Measurements from ENCODE around the gene CCDC124.

CCDC124 gene

DNA sequence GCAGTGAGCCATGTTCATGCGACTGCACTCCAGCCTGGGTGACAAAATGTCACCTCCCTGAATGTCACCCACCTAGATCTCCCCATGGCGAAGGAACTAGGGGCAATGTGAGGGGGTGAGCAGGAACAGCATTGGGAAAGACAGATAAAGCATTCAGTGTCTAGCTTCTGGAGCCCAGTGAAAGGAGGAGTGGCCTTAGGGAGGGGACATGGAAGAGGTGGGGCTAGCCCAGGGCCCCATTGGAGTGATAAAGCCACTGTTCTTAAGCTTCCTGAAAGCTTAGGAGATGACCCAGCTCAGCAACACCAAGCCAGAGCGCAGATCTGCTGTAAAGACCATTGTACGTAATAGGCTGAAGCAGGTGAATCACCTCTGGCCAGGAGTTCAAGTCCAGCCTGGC is 21.1 kb downstream of the CCDC124 start:
- no peak for DNase-seq (ENCODE audit: low read depth)

- no peak for DNase-seq (ENCODE audit: low read depth)
These were observed 21.6 kb downstream of the CCDC124 start for GRCh38 chr19:17954401-17954800.

- DNase-seq (ENCODE audit: low read depth) = no peak
These were observed 24.5 kb downstream of the CCDC124 start for GRCh38 chr19:17957149-17957849.

DNA sequence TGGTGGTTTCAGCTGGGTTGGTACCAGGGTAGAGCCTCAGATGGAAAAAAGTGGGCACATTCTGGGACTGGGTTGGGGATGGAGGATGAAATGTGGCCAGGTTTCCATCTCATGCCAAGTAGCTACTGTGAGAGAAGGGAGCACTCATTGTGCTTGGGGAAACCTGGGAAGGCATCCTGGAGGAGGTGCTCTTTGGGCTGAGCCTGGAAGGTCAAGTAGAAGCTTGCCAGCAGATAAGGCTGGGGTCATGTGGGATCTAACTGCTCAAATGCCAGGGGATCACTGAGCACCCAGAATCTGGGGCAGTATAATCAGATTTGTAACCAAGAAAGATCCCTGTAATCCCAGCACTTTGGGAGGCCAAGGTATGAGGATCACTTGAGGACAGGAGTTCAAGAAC is 25.1 kb downstream of the CCDC124 start:
- DNase-seq (ENCODE audit: low read depth) = no peak

DNA sequence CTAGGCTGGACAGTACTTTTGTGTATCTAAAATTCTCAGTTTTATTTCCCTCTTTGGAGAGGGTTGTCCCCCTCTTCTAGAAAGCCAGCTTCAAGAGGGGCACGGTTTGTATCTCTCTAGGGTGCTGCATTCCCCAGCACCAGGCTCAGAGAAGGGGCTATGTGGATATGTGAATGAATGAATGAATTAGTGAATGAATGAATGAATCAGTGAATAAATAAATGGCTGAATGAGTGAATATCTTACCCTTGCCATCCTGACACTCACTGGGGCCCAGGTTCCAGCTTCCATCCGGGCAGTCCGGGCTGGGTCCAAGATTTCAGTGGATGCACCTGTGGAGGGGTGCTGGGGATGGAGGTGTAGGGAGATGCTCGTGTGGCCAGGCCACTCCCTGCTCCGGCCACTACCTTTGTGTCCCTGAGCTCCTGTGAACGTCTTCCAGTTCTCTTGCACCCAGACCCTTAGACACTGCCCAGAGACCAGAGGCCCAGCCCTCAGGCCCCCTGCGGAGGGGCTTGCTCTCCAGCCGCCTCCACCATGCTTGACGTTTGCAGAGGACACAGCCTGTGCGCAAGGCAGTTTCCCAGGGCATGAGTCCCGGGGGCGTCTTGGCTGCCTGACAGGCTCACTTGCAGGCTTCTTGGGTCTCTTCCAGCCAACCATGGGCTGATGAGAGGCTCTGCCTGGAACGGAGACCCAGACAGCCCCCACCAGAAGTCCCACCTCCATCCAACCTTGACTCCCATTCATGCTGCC is 31.3 kb downstream of the CCDC124 start:
- no peak for DNase-seq (ENCODE audit: low read depth)

DNA sequence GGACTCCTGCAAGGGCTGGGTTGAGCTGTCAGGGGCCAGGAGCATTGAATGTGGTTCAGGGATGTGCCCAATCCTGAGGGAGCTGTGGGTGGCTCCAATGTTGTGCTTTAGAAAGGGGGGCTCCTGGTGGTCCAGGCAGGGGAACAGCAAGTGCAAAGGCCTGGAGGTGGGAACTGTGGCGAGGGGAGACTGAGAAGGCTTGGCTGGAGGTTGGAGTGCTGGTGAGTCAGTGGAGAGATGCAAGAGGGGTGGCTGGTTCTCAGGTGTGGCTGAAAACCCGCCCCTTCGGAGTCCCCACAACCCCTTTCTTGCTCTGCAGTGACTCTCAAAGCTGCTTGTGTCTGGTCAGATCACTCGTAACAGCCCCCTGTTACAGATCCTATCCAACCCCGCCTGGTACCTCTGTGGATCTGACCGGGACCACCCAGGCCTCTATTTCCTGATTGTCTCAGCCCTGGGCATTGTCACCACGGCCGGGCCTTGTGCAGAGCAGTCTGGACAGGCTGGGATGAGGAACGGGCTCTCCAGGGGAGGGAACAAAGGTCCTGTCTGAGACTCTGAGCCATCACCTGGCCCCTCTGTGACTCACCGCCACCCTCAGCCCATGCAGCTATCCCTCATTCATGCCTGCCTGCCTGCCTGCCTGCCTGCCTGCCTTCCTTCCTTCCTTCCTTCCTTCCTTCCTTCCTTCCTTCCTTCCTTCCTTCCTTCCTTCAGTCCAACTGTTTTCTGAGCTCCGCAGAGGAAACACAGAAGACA is 32.7 kb downstream of the CCDC124 start:
- no peak for DNase-seq (ENCODE audit: low read depth)

GRCh38 chr19:17966129-17966483 is 33.3 kb downstream of the CCDC124 start:
- no peak for DNase-seq (ENCODE audit: low read depth)

- no peak for DNase-seq (ENCODE audit: low read depth)
These were observed 33.9 kb downstream of the CCDC124 start, which contains the start of gene KCNN1 for GRCh38 chr19:17966550-17967256. Gene KCNN1, plus strand, starts transcription at chr19:17967107. Its CDS starts 6,782 bp downstream, at chr19:17973889.

DNA sequence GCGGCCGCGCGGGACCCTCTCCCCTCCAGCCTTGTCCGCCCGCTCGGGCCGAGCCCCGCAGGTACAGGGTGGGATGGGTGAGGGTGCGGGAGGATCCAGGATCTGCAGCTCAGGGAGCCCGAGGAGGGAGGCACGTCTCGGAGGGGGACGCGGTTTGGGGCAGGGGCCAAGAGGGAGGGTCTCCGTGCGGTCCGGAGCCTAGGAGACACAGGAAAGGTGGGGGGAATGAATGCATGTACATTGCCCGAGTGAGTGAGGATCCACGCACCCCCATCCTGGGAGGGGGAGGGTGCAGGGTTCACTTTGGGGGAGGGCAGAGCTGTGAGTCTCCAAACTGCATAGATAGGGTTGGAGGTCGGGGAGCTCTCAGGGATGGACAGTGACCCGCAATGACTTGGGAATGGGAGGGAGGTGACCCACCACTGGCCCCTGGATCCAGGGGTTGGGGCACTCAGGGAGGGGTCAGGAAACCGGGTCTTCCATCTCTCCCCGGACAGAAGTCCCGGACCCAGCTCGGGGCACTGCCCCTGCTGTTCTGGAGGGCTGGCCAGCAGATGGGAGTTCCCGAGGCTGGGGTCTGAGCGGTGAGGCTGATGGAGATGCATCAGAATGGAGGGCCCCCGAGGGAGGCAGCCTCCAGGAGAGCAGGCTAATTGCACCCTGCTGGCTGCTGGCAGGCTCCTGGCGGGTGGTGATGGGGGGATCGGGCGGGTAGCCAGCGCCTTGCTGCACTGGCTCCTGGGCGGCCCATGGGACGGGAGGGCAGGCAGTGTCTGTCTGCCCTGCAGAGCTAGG is 34.6 kb downstream of the CCDC124 start:
- DNase-seq (ENCODE audit: low read depth) = no peak

- DNase-seq (ENCODE audit: low read depth) = no peak
These were observed 35.5 kb downstream of the CCDC124 start for GRCh38 chr19:17968362-17968761.

GRCh38 chr19:17969096-17969792 is 36.4 kb downstream of the CCDC124 start:
- DNase-seq (ENCODE audit: low read depth) = no peak

DNA sequence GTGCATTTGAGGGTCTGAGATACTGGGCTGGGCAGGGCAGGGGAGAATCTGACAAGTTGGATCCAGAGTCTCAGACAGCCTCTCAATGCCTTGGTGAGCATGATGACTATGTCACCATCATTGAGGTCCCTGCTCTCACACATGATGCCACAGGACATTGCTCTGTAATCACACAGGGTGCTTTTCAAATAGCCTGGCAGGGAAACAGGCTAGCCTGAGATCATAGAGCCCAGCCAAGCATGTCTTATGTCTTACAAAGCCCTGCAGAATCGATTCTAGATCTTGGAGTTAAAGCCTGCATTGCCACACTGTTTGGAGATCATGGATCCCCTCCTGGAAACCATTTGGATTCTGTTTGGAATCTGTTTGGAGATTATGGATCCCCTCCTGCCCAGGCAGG is 39.4 kb downstream of the CCDC124 start:
- no peak for DNase-seq (ENCODE audit: low read depth)

DNA sequence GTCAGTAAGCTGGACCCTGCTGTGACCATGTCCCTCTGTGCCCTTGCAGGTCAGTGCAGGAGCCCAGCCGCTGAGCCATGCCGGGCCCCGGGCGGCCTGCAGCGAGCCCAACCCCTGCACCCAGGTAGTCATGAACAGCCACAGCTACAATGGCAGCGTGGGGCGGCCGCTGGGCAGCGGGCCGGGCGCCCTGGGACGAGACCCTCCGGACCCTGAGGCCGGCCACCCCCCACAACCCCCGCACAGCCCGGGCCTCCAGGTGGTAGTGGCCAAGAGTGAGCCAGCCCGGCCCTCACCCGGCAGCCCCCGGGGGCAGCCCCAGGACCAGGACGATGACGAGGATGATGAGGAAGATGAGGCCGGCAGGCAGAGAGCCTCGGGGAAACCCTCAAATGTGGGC is 40.9 kb downstream of the CCDC124 start:
- DNase-seq (ENCODE audit: low read depth) = no peak

- DNase-seq (ENCODE audit: low read depth) = no peak
These were observed 41.7 kb downstream of the CCDC124 start for GRCh38 chr19:17974551-17974950.

- DNase-seq (ENCODE audit: low read depth) = no peak
These were observed 42.2 kb downstream of the CCDC124 start for GRCh38 chr19:17975032-17975431.

DNA sequence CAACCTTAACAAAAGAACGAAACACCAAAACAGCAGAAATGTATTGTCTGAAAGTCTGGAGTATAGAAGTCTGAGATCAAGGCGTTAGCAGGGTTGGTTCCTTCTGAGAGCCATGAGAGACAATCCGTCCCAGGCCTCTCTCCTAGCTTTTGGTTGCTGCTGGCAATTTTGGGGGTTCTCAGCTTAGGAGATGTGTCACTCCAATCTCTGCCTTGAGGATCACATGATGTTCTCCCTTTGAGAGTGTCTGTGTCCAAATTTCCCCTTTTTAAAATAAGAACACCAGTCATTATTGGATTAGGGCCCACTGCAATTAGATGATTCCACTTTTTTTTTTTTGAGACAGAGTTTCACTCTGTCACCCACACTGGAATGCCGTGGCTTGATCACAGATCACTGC is 44.2 kb downstream of the CCDC124 start:
- DNase-seq (ENCODE audit: low read depth) = no peak

GRCh38 chr19:17977488-17977887 is 44.7 kb downstream of the CCDC124 start:
- no peak for DNase-seq (ENCODE audit: low read depth)

- DNase-seq (ENCODE audit: low read depth) = no peak
These were observed 48.8 kb downstream of the CCDC124 start for GRCh38 chr19:17981611-17982010.

- no peak for DNase-seq (ENCODE audit: low read depth)
These were observed 49.6 kb downstream of the CCDC124 start for GRCh38 chr19:17982430-17982829.

DNA sequence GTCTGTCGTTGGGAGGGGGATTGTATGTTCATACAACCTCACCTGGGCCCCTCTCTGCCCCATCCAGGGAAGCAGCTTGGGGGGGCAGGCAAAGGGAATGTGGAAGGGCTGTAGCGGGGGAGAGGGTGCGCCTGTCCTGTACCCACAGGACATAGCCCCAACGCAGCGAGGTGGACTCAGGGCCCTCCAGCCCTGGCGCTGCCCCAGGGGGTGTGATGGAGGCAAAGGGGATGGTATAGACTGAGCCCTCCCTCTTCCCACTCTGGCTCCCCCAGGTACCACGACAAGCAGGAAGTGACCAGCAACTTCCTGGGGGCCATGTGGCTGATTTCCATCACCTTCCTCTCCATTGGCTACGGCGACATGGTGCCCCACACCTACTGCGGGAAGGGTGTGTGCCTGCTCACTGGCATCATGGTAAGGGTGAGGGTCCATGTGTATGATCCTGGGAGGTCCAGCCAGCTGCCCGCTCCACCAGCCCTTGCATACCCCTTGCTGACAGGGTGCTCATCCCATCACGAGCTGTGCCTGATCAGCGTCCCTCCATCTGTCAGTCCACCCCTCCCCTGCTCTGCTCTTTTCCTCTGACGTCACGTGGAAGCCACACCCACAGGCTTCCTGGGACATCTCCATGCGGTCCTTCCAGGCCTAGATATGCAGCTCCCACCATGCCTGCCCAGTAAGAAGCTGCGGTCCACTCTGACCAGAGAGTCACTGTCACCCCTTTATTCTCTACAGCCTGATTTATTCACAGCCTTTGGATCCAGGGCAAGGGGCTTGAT is 52.4 kb downstream of the CCDC124 start:
- DNase-seq (ENCODE audit: low read depth) = no peak

Measured in T-helper 22 cell (primary cell).